ENCODE measurements around the gene BHLHE40.

Gene BHLHE40

DNA sequence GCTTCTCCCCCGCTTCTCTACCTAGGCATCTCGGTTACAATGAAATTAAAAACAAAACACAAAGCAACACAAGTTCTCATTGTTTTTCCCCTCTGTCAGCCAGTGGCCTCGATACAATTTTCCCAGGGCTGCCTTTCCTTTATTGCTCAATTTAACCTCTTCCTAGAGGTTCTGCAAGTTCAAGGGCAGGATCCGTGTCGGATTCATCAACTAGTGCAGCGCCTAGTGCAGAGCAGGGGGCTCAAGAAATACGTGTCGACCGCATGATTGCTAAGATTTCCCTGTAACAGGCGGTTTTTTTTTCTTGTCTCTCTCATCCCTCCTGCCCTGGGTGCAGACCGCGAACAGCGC lies 1.4 kb upstream of the BHLHE40 start:
- TF ChIP-seq, protein P1, sequence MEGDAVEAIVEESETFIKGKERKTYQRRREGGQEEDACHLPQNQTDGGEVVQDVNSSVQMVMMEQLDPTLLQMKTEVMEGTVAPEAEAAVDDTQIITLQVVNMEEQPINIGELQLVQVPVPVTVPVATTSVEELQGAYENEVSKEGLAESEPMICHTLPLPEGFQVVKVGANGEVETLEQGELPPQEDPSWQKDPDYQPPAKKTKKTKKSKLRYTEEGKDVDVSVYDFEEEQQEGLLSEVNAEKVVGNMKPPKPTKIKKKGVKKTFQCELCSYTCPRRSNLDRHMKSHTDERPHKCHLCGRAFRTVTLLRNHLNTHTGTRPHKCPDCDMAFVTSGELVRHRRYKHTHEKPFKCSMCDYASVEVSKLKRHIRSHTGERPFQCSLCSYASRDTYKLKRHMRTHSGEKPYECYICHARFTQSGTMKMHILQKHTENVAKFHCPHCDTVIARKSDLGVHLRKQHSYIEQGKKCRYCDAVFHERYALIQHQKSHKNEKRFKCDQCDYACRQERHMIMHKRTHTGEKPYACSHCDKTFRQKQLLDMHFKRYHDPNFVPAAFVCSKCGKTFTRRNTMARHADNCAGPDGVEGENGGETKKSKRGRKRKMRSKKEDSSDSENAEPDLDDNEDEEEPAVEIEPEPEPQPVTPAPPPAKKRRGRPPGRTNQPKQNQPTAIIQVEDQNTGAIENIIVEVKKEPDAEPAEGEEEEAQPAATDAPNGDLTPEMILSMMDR (IDR thresholded peaks at IDR 0.05; ENCODE audit: insufficient read depth, low read length, missing control alignments) = no peak
- POLR2A ChIA-PET = interaction anchor here (0.8 to 3.6 kb wide), 8 partner anchors 8 to 266 kb away, joined by 3 to 31 read pairs (median 5); no protein-coding TSS in a partner anchor
- H3K4me3 ChIP-seq (ENCODE audit: low read depth, low read length) = peak overlapping the region; percentile 99
- CTCF ChIA-PET = interaction anchor here (1.0 to 17.4 kb wide), 7 partner anchors 9 to 263 kb away, joined by 3 to 411 read pairs (median 4); no protein-coding TSS in a partner anchor
- DNase-seq (ENCODE audit: low read depth, low spot score) = no peak

DNA sequence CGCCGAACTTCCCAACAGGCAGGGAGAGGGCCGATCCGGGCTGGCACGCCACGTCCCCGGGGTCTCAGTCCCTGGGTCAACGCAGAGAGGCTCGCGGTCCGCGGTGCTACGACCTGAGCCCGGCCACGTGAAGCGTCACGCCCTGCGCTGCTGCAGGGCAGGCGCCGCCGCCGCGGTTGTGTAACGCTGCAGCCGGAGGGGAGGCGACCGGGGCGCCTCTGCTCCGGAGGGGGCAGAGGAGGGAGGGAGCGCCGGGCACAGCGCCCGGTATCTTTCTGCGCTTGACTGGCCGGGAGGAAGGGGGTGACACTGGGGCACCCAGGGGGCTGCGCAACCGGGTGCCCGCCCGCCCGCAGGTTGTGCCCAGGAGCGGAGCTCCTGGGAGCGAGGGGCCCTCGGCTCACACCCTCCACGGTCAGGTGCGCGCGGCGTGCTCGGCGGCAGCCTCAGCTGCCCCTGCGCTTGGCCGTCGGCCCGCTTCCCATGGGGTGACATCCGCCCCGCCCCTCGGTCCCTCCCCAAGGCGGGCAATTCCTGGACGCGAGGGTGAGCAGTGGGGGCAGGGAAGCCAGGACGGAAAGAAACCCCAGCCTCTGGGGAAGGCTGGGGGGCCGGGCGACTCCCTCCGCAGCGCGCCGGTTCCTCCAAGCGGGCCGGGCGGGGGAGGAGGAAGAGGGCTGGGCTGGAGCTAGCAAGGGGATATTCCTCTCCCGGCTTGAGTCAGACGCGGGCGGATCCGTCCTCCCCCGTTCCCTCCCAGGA lies 852 bp upstream of the BHLHE40 start:
- TF ChIP-seq, protein P1 (IDR thresholded peaks at IDR 0.05; ENCODE audit: insufficient read depth, low read length, missing control alignments) = no peak
- peak overlapping the region; percentile 99 for H3K4me3 ChIP-seq (ENCODE audit: low read depth, low read length)
- DNase-seq (ENCODE audit: low read depth, low spot score) = peak; percentile 94
- POLR2A ChIA-PET = interaction anchor here (0.8 to 3.6 kb wide), 16 partner anchors 9 to 267 kb away, joined by 3 to 31 read pairs (median 4); no protein-coding TSS in a partner anchor
- CTCF ChIA-PET = interaction anchor here (0.6 to 17.4 kb wide), 16 partner anchors 9 to 322 kb away, joined by 3 to 411 read pairs (median 4); no protein-coding TSS in a partner anchor

DNA sequence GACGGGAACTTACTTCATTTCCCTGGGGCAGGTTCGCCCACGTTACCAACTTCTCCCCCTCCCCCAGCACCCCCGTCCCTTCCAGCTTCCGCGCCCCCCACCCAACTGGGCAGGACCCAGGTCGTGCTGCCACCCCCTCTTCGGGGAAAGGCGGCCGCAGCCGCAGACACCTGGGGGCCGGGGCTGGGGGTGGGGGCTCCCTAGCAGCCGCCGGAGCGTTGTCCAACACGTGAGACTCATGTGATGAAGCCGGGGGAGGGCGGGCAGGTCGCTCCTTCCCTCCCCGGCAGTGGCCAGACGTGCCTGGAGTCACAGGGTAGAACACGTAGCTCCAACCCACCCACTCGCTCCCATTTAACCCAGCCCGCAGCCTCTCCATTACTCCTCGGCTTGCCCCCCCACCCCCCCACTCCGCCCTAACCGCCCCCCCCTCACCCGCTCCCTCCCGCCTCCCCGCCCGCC lies 240 bp upstream of the BHLHE40 start:
- CTCF ChIA-PET = interaction anchor here (0.6 to 17.4 kb wide), 20 partner anchors 8 to 322 kb away, joined by 3 to 411 read pairs (median 4); no protein-coding TSS in a partner anchor
- DNase-seq (ENCODE audit: low read depth, low spot score) = peak; percentile 96
- POLR2A ChIA-PET = interaction anchor here (0.8 to 3.6 kb wide), 19 partner anchors 8 to 268 kb away, joined by 3 to 31 read pairs (median 4); no protein-coding TSS in a partner anchor
- H3K4me3 ChIP-seq (ENCODE audit: low read depth, low read length) = peak overlapping the region; percentile 99
- TF ChIP-seq, protein P1 (IDR thresholded peaks at IDR 0.05; ENCODE audit: insufficient read depth, low read length, missing control alignments) = no peak

DNA sequence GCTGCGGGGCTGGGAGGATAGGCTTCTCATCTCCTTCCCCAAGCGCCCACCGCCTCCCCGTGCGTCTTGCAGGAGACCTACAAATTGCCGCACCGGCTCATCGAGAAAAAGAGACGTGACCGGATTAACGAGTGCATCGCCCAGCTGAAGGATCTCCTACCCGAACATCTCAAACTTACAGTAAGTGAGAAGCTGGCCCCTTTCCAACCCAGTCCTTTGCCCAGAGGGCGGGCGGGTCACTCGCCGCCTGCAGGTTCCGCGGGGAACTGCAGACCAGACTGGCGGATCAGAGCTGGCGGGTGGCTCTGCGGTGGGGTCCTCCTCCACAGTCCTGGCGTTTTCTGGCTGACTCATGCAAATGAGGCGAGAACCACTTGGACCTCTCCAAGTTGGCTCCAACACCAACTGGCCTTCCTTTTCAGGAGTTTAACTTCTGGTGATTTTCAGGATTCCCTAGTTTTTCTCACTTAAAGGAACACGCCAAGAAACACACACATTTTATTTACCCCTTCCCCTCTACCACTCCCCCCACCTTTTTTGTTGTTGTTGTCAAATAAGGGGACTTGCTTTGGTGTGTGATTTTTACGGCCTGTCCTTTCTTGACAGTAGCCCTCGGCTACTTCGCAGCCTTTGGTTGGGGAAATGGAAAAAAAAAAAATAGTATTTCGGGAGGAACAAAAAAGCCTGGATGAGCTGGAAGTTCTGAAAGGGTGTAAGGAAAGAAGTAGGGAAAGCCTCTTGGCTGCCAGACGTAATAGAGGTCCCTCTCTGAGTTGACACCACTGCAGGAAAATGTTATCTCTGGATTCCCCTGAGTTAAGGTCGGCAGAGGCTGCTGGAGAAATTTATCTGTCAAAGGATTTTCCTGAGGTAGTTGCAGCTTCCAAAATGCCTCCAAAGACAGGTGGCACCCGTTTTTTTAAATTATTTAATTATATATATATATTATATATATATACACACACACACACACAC lies 1.3 kb downstream of the BHLHE40 start:
- DNase-seq (ENCODE audit: low read depth, low spot score) = no peak
- H3K4me3 ChIP-seq (ENCODE audit: low read depth, low read length) = peak overlapping the region; percentile 99
- POLR2A ChIA-PET = interaction anchor here (0.7 to 3.6 kb wide), 9 partner anchors 13 to 269 kb away, joined by 3 to 31 read pairs (median 9); no protein-coding TSS in a partner anchor
- CTCF ChIA-PET = interaction anchor here (0.6 to 17.4 kb wide), 31 partner anchors 8 to 965 kb away, joined by 3 to 411 read pairs (median 4); no protein-coding TSS in a partner anchor
- TF ChIP-seq, protein P1 (IDR thresholded peaks at IDR 0.05; ENCODE audit: insufficient read depth, low read length, missing control alignments) = peak; percentile 95

DNA sequence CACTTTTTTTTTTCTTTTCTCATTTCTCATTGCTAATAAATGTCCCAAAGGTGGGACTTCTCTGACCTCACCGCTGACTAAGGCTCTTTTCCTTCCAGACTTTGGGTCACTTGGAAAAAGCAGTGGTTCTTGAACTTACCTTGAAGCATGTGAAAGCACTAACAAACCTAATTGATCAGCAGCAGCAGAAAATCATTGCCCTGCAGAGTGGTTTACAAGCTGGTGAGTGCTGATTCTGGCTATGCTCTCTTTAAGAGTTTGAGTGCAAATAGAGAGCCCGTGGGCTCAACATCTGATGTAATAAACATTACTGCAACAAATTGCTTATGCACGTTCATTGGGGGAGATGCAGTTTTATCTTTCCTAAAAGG lies 2.0 kb downstream of the BHLHE40 start:
- DNase-seq (ENCODE audit: low read depth, low spot score) = no peak
- CTCF ChIA-PET = interaction anchor here (0.6 to 17.4 kb wide), 12 partner anchors 7 to 966 kb away, joined by 3 to 411 read pairs (median 6); no protein-coding TSS in a partner anchor
- TF ChIP-seq, protein P1 (IDR thresholded peaks at IDR 0.05; ENCODE audit: insufficient read depth, low read length, missing control alignments) = no peak
- H3K4me3 ChIP-seq (ENCODE audit: low read depth, low read length) = peak overlapping the region; percentile 99
- POLR2A ChIA-PET = interaction anchor here (1.0 kb wide), 1 partner anchor 270 kb away, joined by 3 read pairs; no protein-coding TSS in a partner anchor
